Gastrocnemius medialis (tissue), 4 donors: ENCODE measurements around the gene CEP170. TPM values are rescaled to one million over a fixed set of nuclear protein-coding genes. Genes with fewer than 3 reads are reported as not detected.

ENCODE experiments used
- ATAC-seq, 2 donors: fragments of 150-250 bp; one replicate each; pipeline ENCODE4 v1.9.1; 2016
- DNase-seq, 2 donors: peaks; one replicate each; pipeline ENCODE4 v3.0.0-alpha.2; 2019
- H3K27ac ChIP-seq, 4 donors: fragments of 200-600 bp; sonication (generic); 1 replicate in 1 of 4; 2 replicates in 3 of 4; pipeline ENCODE4 v1.5.1; 2016 to 2018; ENCODE audit warnings: mild to moderate bottlenecking in 2 of 4, moderate library complexity in 1 of 4
- H3K27me3 ChIP-seq, 3 donors: fragments of 200-600 bp; sonication (generic) in 2 of 3; 1 replicate in 1 of 3; 2 replicates in 2 of 3; pipeline versions ENCODE4 v1.5.1 to v1.6.0; 2016 to 2019; ENCODE audit warnings: mild to moderate bottlenecking in 1 of 3, moderate library complexity in 1 of 3
- H3K36me3 ChIP-seq, 2 donors: fragments of 200-600 bp; sonication (generic) in 1 of 2; one replicate each; pipeline ENCODE4 v1.5.1; 2017 to 2018
- H3K4me1 ChIP-seq, 2 donors: fragments of 200-600 bp; sonication (generic) in 1 of 2; one replicate each; pipeline ENCODE4 v1.5.1; 2016 to 2017; ENCODE audit warnings: mild to moderate bottlenecking in 2 of 2
- H3K4me3 ChIP-seq, 4 donors: fragments of 200-600 bp; sonication (generic) in 3 of 4; 1 replicate in 1 of 4; 2 replicates in 3 of 4; pipeline ENCODE4 v1.5.1; 2016 to 2019; ENCODE audit warnings: mild to moderate bottlenecking in 2 of 4
- H3K9me3 ChIP-seq, 3 donors: fragments of 200-600 bp; sonication (generic) in 2 of 3; 1 replicate in 1 of 3; 2 replicates in 2 of 3; pipeline ENCODE4 v1.5.1; 2016 to 2019
- POLR2A ChIP-seq, 2 donors: fragments of 450-650 bp; IDR thresholded peaks; one replicate each; pipeline ENCODE4 v1.6.1; 2017; ENCODE audit warnings: antibody characterized with exemption in 2 of 2, mild to moderate bottlenecking in 2 of 2, moderate library complexity in 2 of 2
- in situ Hi-C, 4 donors: fragments of 200-750 bp; cut with MboI; loops; one replicate each; pipeline versions ENCODE4 v1.15.0 to v1.8.0; 2017; ENCODE audit warnings: low sequenced_read_pairs in 4 of 4
- intact Hi-C: fragments of 100-400 bp; cut with DNase I; formaldehyde crosslinking; loops from one replicate; pipeline ENCODE4 v1.15.1; 2023; ENCODE audit warnings: low total_unique reads
- total RNA-seq, 4 donors: library from RNA; depleted of rRNA; stranded (reverse); fragments of >200 nt; gene quantifications; one replicate each; pipeline versions ENCODE4 v1.1.0 to v1.2.3, GENCODE V29; 2016
- TF ChIP-seq, protein P1 (sequence below), 5 experiments: fragments of 450-650 bp in 3 of 5; fragments of 200-600 bp in 2 of 5; sonication (generic) in 2 of 5; IDR thresholded peaks in 4 of 5; conservative IDR thresholded peaks in 1 of 5; 1 replicate in 4 of 5; 2 replicates in 1 of 5; pipeline ENCODE4 v1.5.1; 2016 to 2019; ENCODE audit warnings: antibody characterized with exemption in 5 of 5, mild to moderate bottlenecking in 3 of 5, moderate library complexity in 3 of 5

Gene CEP170
- total RNA-seq, 4 donors from 2014 or later, result 13.8 to 36.9 (median 31.1) TPM

DNA sequence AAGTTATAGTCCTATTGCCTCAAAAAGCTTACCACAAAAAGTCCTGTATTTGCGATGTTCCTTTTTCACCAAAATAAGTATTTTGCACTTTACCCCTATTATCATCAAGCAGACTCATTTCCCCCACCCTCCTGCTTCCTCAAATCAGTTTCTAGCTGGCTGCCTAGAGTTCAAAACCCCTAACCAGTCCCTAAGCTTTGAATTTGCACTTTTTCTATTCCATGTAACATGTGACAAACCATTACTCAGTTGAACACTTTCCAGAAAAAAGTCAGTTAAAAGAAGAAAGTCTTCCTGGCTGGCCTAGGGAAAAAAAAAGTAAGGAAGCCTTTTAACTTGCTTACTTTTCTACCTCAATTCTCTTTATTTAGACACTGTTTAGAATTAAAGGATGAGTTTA lies 8.2 kb downstream of the CEP170 start:
- DNase-seq (no peak), ATAC-seq (no peak)
- TF ChIP-seq, protein P1, sequence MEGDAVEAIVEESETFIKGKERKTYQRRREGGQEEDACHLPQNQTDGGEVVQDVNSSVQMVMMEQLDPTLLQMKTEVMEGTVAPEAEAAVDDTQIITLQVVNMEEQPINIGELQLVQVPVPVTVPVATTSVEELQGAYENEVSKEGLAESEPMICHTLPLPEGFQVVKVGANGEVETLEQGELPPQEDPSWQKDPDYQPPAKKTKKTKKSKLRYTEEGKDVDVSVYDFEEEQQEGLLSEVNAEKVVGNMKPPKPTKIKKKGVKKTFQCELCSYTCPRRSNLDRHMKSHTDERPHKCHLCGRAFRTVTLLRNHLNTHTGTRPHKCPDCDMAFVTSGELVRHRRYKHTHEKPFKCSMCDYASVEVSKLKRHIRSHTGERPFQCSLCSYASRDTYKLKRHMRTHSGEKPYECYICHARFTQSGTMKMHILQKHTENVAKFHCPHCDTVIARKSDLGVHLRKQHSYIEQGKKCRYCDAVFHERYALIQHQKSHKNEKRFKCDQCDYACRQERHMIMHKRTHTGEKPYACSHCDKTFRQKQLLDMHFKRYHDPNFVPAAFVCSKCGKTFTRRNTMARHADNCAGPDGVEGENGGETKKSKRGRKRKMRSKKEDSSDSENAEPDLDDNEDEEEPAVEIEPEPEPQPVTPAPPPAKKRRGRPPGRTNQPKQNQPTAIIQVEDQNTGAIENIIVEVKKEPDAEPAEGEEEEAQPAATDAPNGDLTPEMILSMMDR (IDR thresholded peaks at IDR 0.05 in 4 of 5, conservative IDR thresholded peaks at IDR 0.05 in 1 of 5), result no peak
- no peak for TF ChIP-seq POLR2A (IDR thresholded peaks at IDR 0.05)
- Histone ChIP-seq H3K27ac (peak overlapping the region; percentile 1 to 97 (median 91)), H3K27me3 (no peaks in the 10 kb centered on the region), H3K9me3 (no peaks in the 10 kb centered on the region), H3K4me3 (no peak overlapping the region), H3K36me3 (no peaks in the 10 kb centered on the region), H3K4me1 (peaks cover 41 to 61% of the 10 kb centered on the region in 2 donors)
- intact Hi-C loops (loop anchor here (10.0 kb wide), 1 partner anchor 1732 kb away; the partner anchor contains the start of gene FH), in situ Hi-C loops (no loop called here)

DNA sequence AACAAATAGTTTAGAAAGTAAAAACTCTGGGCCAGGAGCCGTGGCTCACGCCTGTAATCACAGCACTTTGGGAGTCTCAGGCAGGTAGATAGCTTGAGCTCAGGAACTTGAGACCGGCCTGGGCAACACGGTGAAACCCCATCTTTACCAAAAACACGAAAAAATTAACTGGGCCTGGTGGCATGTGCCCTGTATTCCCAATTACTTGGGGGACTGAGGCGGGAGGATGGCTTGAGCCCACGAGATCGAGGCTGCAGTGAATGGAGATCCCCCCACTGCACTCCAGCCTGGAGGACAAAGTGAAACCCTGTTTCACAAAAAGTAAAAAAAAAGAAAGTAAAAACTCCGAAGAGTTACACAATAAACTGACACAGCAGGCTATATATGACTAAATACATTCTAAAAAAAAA lies 10.6 kb downstream of the CEP170 start:
- ATAC-seq, result no peak
- Histone ChIP-seq H3K27ac (no peak overlapping the region), H3K4me3 (no peak overlapping the region), H3K36me3 (no peaks in the 10 kb centered on the region), H3K9me3 (no peaks in the 10 kb centered on the region), H3K4me1 (peaks cover 20 to 39% of the 10 kb centered on the region in 2 donors), H3K27me3 (no peaks in the 10 kb centered on the region)
- in situ Hi-C loops, result no loop called here
- TF ChIP-seq, protein P1 (IDR thresholded peaks at IDR 0.05 in 4 of 5, conservative IDR thresholded peaks at IDR 0.05 in 1 of 5), result no peak
- no peak for TF ChIP-seq POLR2A (IDR thresholded peaks at IDR 0.05)
- intact Hi-C loops, result loop anchor here (10.0 kb wide), 1 partner anchor 1730 kb away; the partner anchor contains the start of gene FH
- DNase-seq, result no peak

DNA sequence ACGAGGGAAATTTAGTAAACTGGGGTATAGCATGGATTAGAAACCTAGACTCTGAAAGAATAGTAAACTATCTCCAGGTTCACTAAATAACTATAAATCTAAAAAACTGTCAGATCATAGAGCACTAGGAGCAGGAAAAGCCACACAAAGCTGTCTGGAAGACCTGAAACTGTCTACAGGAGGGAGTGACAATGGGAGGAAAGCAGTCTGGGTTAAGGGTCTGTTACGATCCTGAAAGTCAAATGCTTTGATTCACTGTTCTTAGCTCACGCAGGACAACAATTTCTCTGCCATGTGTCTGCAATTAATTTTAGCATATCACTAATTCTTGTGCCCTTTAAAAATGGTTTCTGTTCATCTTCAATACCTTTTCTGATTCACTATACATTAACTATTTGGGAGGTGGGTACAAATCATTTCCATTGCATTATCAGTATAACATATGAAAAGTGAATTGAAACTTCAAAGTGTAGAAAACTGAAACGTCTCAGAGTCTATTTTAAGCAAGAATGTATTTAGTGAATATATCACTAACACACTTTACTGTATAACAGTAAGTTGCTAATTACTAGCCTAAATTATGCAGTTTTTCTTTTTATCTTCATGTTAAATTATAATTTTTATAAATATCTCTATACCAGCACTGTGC lies 18.4 kb downstream of the CEP170 start:
- Histone ChIP-seq H3K36me3 (no peaks in the 10 kb centered on the region), H3K4me1 (peaks cover 32 to 35% of the 10 kb centered on the region in 2 donors), H3K9me3 (peaks cover 0 to 5% (median 0%) of the 10 kb centered on the region in 3 donors), H3K27me3 (no peaks in the 10 kb centered on the region), H3K4me3 (peak overlapping the region in 1 of 4 donors; percentile 1), H3K27ac (peak overlapping the region; percentile 33 to 65 (median 48))
- TF ChIP-seq POLR2A (IDR thresholded peaks at IDR 0.05), result no peak
- TF ChIP-seq, protein P1 (IDR thresholded peaks at IDR 0.05 in 4 of 5, conservative IDR thresholded peaks at IDR 0.05 in 1 of 5), result no peak
- no peak for DNase-seq
- in situ Hi-C loops (no loop called here), intact Hi-C loops (no loop called here)
- ATAC-seq, result no peak

DNA sequence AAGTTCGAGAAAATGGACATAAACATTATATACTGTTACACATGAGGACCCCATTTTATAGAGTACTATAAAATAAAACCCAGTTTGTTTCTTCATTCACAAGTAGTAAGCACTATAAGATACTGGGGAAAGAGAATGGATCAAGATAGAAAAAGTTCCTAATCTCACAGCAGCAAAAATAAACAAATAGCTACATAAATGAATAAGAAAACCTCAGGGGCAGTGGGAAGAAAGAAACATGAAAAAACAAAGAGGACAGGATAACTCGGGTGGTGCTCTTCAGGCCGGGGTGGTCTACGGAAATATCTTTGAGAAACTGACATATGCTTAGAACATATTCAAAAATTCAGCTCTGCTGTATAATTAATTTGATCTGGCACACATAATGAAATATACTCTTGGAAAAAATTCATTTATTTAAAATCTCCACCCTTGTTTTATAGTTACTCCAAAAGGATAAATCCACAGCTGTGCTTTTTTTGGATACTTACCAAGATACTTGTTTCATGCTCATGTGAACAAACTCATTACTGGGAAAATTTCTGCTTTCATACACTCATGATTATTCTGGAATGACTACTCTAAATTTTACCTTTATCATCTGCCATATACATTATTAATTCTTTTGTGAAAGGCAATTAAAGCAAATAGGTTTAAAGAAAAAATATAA lies 20.0 kb downstream of the CEP170 start:
- Histone ChIP-seq H3K4me1 (peaks cover 32 to 35% of the 10 kb centered on the region in 2 donors), H3K9me3 (peaks cover 0 to 11% (median 7%) of the 10 kb centered on the region in 3 donors), H3K27me3 (no peaks in the 10 kb centered on the region), H3K4me3 (no peak overlapping the region), H3K27ac (peak overlapping the region in 1 of 4 donors; percentile 65), H3K36me3 (peaks cover 0 to 5% of the 10 kb centered on the region in 2 donors)
- in situ Hi-C loops (no loop called here), intact Hi-C loops (no loop called here)
- TF ChIP-seq POLR2A (IDR thresholded peaks at IDR 0.05), result no peak
- TF ChIP-seq, protein P1 (IDR thresholded peaks at IDR 0.05 in 4 of 5, conservative IDR thresholded peaks at IDR 0.05 in 1 of 5), result no peak
- DNase-seq (no peak), ATAC-seq (peak in 1 of 2 donors; percentile 38)
